Smooth muscle cell of the coronary artery (primary cell): ENCODE results near the gene LRRC15. TPM values are rescaled to one million over a fixed set of nuclear protein-coding genes. Genes with fewer than 3 reads are reported as not detected.

Source experiments
- total RNA-seq: library from RNA; depleted of rRNA; stranded (reverse); fragments of >200 nt; gene quantifications from 2 replicates; pipeline ENCODE4 v1.2.3, GENCODE V29; 2014; ENCODE audit warnings: low replicate concordance

The LRRC15 gene
- 0.45 and 1.5 TPM in 2 replicates for total RNA-seq

GRCh38 chr3:194369522-194370279 lies at the start of gene LRRC15:
Gene LRRC15 (minus strand): TSS chr3:194369743. CDS start chr3:194361043, 8,700 bp downstream.

GRCh38 chr3:194399166-194399565 lies 29.6 kb upstream of the LRRC15 start, which contains the start of gene GP5:
Gene GP5 (minus strand): TSS chr3:194399266. CDS start chr3:194398282, 984 bp downstream.

GRCh38 chr3:194351080-194351672 lies 18.4 kb downstream of the LRRC15 start, which contains the start of gene CPN2:
Gene CPN2 (minus strand): TSS chr3:194351328. CDS start chr3:194342702, 8,626 bp downstream.

Other genes with a start within 250 kb of the LRRC15 start
- gene HES1, start 233.6 kb downstream of the LRRC15 start, total RNA-seq = 0.70 and 24.2 TPM in 2 replicates
- gene CPN2, start 18.4 kb downstream of the LRRC15 start, total RNA-seq = not detected in 2 replicates
- 0.83 TPM in 1 of 2 replicates, not detected in the other for gene GP5, start 29.5 kb upstream of the LRRC15 start, total RNA-seq
- 195 and 1,354 TPM in 2 replicates for gene ATP13A3, start 117.3 kb upstream of the LRRC15 start, total RNA-seq